Measurements from ENCODE around the gene ZNF223.

Gene ZNF223

GRCh38 chr19:44051650-44052402, at the start of gene ZNF223:
Gene ZNF223, plus strand, starts transcription at chr19:44052036. Its CDS starts 3,141 bp downstream, at chr19:44055177.
- peak; percentile 88 for DNase-seq

DNA sequence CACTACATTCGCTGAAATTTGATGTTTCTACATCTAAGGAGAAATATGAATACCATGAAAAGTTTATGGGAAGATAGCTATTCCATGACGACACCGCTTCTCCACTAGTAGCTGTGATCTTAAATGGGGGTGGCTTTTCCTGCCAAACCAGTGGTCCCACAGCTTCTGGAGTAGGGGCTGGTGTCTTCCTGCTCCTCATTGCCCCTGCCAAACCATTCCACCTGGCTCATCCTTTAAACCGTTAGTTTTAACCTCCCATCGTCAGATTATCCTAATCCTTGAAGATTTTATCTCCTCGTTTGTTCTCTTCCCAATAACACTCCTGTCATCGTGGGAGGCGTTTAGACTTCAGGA, 49.6 kb upstream of the ZNF223 start:
- DNase-seq, result no peak

DNA sequence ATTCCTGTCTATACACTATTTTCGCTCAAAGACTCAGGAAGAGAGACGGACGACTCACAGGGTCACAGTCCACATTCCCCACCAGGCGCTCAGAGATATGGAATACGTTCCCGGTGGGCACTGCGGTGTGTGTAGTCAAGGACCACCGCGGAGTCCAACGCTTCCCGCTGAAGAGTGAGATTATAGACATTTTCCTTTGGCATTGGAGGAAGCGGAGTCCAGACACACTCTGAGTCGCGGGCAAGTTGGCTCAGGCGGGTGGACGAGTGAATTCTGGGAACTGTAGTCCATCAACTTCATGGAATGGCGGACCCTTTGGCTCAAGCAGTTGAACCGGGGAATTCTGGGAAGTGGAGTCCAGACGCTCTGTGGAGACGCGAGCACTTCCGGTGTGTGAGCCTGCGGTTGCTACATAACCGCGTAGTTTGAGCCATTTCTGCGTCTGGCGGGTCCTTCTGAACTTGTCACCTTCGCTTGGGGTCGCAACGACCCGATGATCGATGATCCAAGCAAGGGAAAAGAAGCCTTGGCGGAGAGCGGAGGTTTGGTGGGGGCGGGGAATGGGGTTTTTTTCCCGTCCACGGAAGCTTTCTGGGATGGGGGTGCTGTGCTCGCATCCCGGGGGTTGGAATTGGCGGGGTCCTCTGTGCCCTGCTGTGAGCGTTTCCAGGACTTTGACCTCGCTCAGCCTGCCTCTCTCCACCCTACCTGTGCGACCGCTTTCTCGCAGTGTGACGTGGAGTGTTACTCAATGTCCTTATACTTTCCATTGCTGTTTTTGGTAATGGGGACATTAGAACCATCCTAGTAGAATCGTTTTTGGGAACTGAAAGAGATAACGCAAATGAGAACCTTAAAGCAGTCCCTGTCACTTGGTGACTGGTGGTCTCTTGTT, 49.0 kb upstream of the ZNF223 start, which contains the start of gene ZNF230:
TSS of gene ZNF230 (plus strand) at position 392 of the 895 bp plus-strand sequence. CDS start 4,122 bp downstream, outside the sequence.
- DNase-seq, result peak; percentile 93

DNA sequence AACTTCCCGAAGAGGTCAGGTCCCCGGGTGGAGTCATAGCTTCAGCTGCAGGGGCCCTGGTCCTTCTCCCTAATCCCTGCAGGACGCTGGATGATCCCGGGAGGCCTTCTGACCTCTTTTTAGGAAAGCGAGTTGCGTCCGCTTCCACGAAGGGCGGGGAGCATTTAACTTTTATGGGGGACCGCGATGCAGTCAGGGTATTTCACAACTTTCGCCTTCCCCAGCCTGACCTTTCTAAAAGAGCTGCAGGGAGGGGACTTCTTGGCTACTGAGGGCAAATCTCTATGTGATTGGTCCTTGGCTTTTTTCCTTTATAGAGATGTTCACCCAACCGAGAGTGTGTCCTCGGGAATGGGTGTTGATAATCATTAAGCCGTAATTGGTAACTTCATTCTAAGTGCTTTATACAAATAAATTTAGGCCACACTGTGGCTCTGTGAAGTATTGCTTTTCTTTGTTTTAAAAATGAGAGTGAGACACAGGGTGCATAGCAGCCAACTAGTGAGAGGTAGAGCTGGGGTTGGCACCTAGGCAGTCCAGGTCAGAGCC, 48.3 kb upstream of the ZNF223 start:
- no peak for DNase-seq

DNA sequence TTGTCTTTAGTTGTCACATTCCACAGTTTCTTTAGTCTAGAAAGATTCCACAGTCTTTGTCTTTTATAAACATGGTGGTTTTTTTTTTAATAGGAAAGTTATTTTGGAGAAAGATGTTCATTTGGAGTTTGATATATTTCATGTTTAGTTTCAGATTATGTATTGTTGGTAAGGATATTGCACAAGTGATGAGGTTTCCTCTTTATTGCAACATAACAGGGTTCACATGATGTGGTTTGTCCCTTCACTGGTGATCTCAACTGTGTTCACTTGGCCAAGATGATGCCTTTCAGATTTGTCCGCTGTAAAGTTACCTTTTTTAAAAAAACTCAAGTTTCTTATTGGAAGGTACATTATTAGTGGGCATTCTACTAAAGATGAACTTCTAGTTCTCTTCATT, 45.9 kb upstream of the ZNF223 start:
- no peak for DNase-seq

DNA sequence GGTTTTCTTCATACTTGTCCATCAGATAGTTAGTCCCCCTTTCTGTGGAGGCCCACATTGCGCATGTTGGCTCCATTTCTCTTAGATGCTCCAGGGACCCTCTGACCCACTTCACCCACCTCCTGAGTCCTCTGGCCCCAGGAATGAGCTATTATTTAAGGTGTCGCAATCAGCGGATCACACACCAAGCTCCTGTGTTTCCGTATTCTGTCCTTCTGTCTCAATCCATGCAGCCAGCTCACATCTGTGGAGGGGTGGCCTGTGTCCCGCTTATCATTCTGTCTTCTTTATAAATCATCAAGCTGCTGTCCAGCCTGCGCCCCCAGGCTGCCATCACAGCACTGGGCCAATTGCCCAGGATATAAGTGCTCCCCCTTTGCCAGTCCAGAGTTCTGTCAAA, 44.4 kb upstream of the ZNF223 start:
- DNase-seq, result no peak

GRCh38 chr19:44010468-44010867, 41.4 kb upstream of the ZNF223 start:
- no peak for DNase-seq

- no peak for DNase-seq
Observed at GRCh38 chr19:44019498-44019897, 32.3 kb upstream of the ZNF223 start.

DNA sequence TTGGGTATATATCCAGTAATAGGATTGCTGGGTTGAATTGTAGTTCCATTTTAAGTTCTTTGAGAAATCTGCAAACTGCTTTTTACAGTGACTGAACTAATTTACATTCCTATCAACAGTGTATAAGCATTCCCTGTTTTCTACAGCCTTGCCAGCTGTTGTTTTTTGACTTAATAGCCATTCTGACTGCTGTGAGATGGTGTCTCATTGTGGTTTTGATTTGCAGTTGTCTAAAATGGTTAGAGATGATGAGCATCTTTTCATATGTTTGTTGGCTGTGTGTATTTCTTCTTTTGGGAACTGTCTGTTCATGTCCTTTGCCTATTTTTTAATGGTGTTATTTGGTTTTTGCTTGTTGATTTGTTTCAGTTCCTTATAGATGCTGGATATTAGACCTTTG, 30.6 kb upstream of the ZNF223 start:
- no peak for DNase-seq

DNA sequence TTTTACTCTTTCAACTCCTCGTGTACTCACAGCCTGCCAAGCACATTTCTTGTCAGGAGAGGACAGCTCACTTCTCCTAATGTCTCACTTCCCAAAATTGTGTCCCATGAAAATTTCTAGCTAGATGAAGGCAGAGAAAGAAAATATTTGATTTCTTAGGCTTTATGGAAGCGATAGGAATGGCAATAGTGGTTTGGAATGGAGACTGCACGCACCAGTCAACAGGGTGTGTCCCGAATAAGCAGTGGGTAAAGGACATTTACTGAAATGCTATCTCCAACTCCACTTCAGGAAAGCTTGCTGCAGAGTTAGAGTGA, 27.0 kb upstream of the ZNF223 start:
- DNase-seq, result no peak

DNA sequence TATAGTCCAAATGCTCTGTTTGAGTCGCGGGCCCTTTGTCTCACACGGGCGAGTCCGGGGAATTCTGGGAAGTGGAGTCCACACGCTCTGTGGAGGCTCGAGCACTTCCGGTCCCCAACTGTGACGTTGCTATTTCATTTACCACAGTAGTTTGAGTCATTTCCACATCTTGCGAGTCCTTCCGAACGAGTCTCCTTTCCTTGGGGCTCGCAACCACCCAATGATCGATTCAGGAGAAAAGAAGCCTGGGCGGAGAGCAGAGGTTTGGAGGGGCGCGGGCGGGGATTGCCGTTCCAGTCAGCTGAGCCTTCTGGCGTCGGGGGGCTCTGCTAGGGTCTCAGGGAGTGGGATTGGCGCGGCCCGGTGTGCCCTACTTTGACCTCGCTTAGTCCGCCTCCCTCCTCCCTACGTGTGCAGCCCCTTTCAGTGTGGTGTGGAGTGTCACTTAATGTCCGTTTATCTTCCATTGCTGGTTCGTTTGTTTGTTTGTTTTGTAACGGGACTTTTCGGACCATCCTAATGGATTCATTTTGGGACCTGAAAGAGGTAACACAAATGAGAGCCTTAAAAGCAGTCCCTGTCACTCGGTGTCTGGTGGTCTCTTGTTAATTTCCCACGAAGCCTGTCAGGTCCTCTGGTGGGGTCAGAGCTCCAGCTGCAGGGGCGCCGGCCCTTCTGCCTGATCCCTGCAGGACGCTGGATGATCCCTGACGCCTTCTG, 26.5 kb upstream of the ZNF223 start, which contains the start of gene ZNF222:
TSS of gene ZNF222 (plus strand) at position 163 of the 720 bp plus-strand sequence. CDS start at position 221, 58 bp downstream.
- peak; percentile 61 for DNase-seq

GRCh38 chr19:44026622-44027021, 25.2 kb upstream of the ZNF223 start:
- DNase-seq, result no peak

- DNase-seq, result no peak
Observed at GRCh38 chr19:44032001-44032610, 19.7 kb upstream of the ZNF223 start.

GRCh38 chr19:44042147-44042546, 9.7 kb upstream of the ZNF223 start:
- no peak for DNase-seq

DNA sequence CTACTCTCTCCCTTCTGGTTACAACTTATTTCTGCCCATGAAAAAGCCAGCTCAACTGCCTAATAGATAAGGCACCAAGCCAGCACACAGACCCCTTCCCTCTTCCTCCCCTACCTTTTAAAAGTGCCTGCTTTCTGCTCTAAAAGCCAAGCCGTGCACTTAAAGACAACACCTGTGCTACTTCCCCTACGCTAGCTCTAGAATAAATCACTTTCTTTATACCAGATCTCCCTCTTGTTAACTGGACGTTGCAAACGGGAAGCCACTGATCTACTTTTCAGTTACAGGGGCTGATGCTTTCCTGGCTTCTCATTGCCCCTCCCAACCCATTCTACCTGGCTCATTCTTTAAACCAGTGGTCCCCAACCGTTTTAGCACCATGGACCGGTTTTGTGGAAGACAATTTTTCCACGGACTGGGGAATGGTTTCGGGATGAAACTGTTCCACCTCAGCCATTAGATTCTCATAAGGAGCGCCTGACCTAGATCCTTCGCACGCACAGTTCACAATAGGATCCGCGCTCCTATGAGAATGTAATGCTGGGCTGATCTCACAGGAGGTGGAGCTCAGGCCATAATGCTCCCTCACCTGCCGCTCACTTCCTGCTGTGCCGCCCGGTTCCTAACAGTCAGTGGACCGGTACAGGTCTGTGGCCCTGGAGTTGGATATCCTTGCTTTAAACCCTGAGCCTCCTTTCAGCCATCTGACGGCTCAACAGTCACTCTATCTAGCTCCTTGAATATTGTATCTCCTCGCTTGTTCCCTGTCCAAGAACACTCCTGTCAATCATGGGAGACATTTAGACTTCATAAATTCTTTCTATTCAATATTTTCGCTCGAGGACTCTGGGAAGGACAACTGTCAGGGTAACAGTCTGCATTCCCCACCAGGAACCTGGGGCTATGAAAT, 841 bp upstream of the ZNF223 start:
- DNase-seq, result no peak

GRCh38 chr19:44055870-44056269, 4.0 kb downstream of the ZNF223 start:
- no peak for DNase-seq

GRCh38 chr19:44059229-44059628, 7.4 kb downstream of the ZNF223 start:
- no peak for DNase-seq

- DNase-seq, result no peak
Observed at GRCh38 chr19:44061038-44061437, 9.2 kb downstream of the ZNF223 start.

GRCh38 chr19:44066305-44066704, 14.5 kb downstream of the ZNF223 start:
- no peak for DNase-seq

DNA sequence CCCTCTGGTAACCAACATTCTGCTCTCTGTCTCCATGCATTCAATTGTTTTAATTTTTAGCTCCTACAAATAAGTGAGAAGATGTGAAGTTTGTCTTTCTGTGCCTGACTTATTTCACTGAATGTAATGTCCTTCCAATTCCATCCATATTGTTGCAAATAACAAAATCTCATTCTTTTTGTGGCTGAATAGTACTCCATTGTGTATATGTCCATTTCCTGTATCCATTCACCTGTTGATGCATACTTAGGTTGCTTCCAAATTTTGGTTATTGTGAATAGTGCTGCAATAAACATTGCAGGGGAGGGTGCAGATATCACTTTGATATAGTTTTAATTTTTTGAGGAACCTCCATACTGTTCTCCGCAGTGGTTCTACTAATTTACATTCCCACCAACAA, 17.6 kb downstream of the ZNF223 start:
- no peak for DNase-seq

GRCh38 chr19:44071824-44072542, 20.1 kb downstream of the ZNF223 start, which contains the start of gene ZNF284:
Gene ZNF284, plus strand, starts transcription at chr19:44072159. Its CDS starts 4,231 bp downstream, at chr19:44076390.
- peak; percentile 74 for DNase-seq
